ENCODE data around the gene CCDC12.

The CCDC12 gene

GRCh38 chr3:46955801-46956259 lies 20.7 kb downstream of the CCDC12 start (continued):
- TF ChIP-seq, protein P1, sequence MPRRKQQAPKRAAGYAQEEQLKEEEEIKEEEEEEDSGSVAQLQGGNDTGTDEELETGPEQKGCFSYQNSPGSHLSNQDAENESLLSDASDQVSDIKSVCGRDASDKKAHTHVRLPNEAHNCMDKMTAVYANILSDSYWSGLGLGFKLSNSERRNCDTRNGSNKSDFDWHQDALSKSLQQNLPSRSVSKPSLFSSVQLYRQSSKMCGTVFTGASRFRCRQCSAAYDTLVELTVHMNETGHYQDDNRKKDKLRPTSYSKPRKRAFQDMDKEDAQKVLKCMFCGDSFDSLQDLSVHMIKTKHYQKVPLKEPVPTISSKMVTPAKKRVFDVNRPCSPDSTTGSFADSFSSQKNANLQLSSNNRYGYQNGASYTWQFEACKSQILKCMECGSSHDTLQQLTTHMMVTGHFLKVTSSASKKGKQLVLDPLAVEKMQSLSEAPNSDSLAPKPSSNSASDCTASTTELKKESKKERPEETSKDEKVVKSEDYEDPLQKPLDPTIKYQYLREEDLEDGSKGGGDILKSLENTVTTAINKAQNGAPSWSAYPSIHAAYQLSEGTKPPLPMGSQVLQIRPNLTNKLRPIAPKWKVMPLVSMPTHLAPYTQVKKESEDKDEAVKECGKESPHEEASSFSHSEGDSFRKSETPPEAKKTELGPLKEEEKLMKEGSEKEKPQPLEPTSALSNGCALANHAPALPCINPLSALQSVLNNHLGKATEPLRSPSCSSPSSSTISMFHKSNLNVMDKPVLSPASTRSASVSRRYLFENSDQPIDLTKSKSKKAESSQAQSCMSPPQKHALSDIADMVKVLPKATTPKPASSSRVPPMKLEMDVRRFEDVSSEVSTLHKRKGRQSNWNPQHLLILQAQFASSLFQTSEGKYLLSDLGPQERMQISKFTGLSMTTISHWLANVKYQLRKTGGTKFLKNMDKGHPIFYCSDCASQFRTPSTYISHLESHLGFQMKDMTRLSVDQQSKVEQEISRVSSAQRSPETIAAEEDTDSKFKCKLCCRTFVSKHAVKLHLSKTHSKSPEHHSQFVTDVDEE (CRISPR knock-in tag; IDR thresholded peaks at IDR 0.05): no peak

GRCh38 chr3:46955157-46955556 lies 21.4 kb downstream of the CCDC12 start:
- TF ChIP-seq PPARA (CRISPR knock-in tag; IDR thresholded peaks at IDR 0.05; ENCODE audit: borderline replicate concordance): no peak
- TF ChIP-seq, protein P1 (CRISPR knock-in tag; IDR thresholded peaks at IDR 0.05): no peak
- TF ChIP-seq SNAI2 (CRISPR knock-in tag; IDR thresholded peaks at IDR 0.05): no peak
- TF ChIP-seq POU6F1 (CRISPR knock-in tag; IDR thresholded peaks at IDR 0.05; ENCODE audit: borderline replicate concordance, low read depth): no peak
- TF ChIP-seq ZFP30 (CRISPR knock-in tag; IDR thresholded peaks at IDR 0.05): no peak
- no peak for TF ChIP-seq ZNF565 (CRISPR knock-in tag; conservative IDR thresholded peaks at IDR 0.05; ENCODE audit: low read depth)
- TF ChIP-seq RARB (CRISPR knock-in tag; IDR thresholded peaks at IDR 0.05): no peak
- TF ChIP-seq, protein P2, sequence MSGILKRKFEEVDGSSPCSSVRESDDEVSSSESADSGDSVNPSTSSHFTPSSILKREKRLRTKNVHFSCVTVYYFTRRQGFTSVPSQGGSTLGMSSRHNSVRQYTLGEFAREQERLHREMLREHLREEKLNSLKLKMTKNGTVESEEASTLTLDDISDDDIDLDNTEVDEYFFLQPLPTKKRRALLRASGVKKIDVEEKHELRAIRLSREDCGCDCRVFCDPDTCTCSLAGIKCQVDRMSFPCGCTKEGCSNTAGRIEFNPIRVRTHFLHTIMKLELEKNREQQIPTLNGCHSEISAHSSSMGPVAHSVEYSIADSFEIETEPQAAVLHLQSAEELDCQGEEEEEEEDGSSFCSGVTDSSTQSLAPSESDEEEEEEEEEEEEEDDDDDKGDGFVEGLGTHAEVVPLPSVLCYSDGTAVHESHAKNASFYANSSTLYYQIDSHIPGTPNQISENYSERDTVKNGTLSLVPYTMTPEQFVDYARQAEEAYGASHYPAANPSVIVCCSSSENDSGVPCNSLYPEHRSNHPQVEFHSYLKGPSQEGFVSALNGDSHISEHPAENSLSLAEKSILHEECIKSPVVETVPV (CRISPR knock-in tag; IDR thresholded peaks at IDR 0.05): no peak
- no peak for TF ChIP-seq ARNTL (CRISPR knock-in tag; IDR thresholded peaks at IDR 0.05; ENCODE audit: borderline replicate concordance, low read depth)
- TF ChIP-seq TOX (CRISPR knock-in tag; IDR thresholded peaks at IDR 0.05; ENCODE audit: borderline replicate concordance): no peak
- no peak for TF ChIP-seq GLIS3 (CRISPR knock-in tag; IDR thresholded peaks at IDR 0.05)
- no peak for TF ChIP-seq BACH2 (CRISPR knock-in tag; IDR thresholded peaks at IDR 0.05; ENCODE audit: borderline replicate concordance)
- no peak for TF ChIP-seq ZNF8 (CRISPR knock-in tag; IDR thresholded peaks at IDR 0.05)
- no peak for TF ChIP-seq OSR1 (CRISPR knock-in tag; IDR thresholded peaks at IDR 0.05)
- no peak for TF ChIP-seq ESRRG (CRISPR knock-in tag; IDR thresholded peaks at IDR 0.05)
- ATAC-seq: no peak

GRCh38 chr3:46954178-46954577 lies 22.4 kb downstream of the CCDC12 start:
- TF ChIP-seq TOX (CRISPR knock-in tag; IDR thresholded peaks at IDR 0.05; ENCODE audit: borderline replicate concordance): no peak
- TF ChIP-seq ESRRG (CRISPR knock-in tag; IDR thresholded peaks at IDR 0.05): no peak
- TF ChIP-seq ARNTL (CRISPR knock-in tag; IDR thresholded peaks at IDR 0.05; ENCODE audit: borderline replicate concordance, low read depth): no peak
- TF ChIP-seq, protein P2 (CRISPR knock-in tag; IDR thresholded peaks at IDR 0.05): no peak
- TF ChIP-seq TCF4 (CRISPR knock-in tag; IDR thresholded peaks at IDR 0.05; ENCODE audit: borderline replicate concordance): no peak
- TF ChIP-seq SNAI2 (CRISPR knock-in tag; IDR thresholded peaks at IDR 0.05): no peak
- TF ChIP-seq ZFP30 (CRISPR knock-in tag; IDR thresholded peaks at IDR 0.05): no peak
- TF ChIP-seq ZNF565 (CRISPR knock-in tag; conservative IDR thresholded peaks at IDR 0.05; ENCODE audit: low read depth): no peak
- TF ChIP-seq PPARA (CRISPR knock-in tag; IDR thresholded peaks at IDR 0.05; ENCODE audit: borderline replicate concordance): no peak
- no peak for TF ChIP-seq BACH2 (CRISPR knock-in tag; IDR thresholded peaks at IDR 0.05; ENCODE audit: borderline replicate concordance)
- TF ChIP-seq, protein P3, sequence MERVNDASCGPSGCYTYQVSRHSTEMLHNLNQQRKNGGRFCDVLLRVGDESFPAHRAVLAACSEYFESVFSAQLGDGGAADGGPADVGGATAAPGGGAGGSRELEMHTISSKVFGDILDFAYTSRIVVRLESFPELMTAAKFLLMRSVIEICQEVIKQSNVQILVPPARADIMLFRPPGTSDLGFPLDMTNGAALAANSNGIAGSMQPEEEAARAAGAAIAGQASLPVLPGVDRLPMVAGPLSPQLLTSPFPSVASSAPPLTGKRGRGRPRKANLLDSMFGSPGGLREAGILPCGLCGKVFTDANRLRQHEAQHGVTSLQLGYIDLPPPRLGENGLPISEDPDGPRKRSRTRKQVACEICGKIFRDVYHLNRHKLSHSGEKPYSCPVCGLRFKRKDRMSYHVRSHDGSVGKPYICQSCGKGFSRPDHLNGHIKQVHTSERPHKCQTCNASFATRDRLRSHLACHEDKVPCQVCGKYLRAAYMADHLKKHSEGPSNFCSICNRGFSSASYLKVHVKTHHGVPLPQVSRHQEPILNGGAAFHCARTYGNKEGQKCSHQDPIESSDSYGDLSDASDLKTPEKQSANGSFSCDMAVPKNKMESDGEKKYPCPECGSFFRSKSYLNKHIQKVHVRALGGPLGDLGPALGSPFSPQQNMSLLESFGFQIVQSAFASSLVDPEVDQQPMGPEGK (CRISPR knock-in tag; IDR thresholded peaks at IDR 0.05; ENCODE audit: borderline replicate concordance): no peak
- 0 out of 3 replicates have a peak, but pooled peaks have one; percentile 8 for ATAC-seq

All from SK-N-SH treated with all-trans-retinoic acid at 6 μM for 48 hours (cell line).